DMS 273 treated with DMSO at 0.1 percent for 48 hours (cell line): ENCODE measurements around the gene KRT36.

ENCODE experiments used
- DNase-seq: peaks from one replicate; lab custom pipeline; 2025; lab: John Stamatoyannopoulos, UW

The KRT36 gene

DNA sequence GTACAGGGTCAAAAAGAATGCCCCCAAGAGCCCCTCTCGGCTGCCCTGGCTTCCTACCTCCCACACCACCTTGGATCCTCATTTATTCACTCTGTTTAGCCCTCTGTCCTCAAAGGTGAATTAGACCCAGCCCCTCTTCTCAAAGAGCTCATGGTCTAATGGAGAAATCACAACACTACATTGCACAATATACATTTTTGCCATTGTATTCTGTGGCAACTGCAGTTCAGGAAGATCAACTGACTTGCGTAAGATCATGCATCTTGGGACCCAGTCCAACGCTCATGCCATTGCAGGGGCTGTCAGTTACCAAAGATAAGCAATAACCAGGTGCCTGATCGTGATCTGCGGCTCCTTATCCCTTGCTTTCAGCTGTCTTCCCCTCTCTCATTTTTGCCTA is 50.3 kb downstream of the KRT36 start:
- DNase-seq, result no peak

DNA sequence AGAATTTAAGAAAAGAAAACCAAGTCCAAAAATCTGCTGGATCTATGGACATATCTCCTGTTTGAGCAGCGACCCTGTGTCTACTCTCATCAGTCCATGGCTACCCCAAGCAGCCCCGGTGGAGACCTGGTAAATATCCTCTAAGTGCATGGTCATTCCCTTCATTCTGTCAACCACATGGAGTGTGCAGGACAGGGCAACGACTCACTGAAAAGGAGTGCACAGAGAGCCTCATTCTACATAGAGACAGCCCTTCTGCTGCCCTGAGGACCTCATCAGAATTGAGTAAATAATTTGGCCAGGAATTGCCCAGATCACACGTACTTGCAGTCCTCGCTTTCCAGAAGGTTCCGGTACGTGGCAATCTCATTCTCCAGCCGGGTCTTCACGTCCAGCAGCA is 51.9 kb downstream of the KRT36 start:
- no peak for DNase-seq

DNA sequence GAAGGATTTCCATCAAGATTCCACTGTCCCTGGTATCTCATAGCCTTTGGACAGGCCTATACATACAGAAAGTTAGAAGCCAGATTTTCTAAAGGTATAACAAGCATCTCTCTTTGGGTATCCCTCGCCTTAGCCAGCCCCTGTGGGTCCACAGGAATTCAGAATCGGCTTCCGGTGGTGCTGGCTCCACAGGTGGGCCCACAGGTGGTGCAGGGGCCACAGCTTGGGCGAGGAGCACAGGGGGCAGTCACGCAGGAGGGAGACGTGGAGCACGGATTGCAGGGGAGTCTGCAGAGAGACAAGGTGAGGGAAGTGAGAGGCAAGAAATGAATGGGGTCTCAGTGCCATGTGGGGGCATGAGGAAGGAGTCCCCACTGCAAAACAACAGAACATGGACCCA is 52.5 kb downstream of the KRT36 start:
- DNase-seq, result no peak
